Measurements from ENCODE around the gene NMUR1.

Gene NMUR1

GRCh38 chr2:231554327-231554726 lies 24.1 kb upstream of the NMUR1 start:
- DNase-seq (ENCODE audit: low read depth) = no peak

- no peak for DNase-seq (ENCODE audit: low read depth)
These were observed 22.5 kb upstream of the NMUR1 start for GRCh38 chr2:231552752-231553151.

- no peak for DNase-seq (ENCODE audit: low read depth)
These were observed 19.4 kb upstream of the NMUR1 start for GRCh38 chr2:231549446-231550239.

- no peak for DNase-seq (ENCODE audit: low read depth)
These were observed 18.5 kb upstream of the NMUR1 start for GRCh38 chr2:231548752-231549151.

- no peak for DNase-seq (ENCODE audit: low read depth)
These were observed 17.3 kb upstream of the NMUR1 start for GRCh38 chr2:231547315-231548110.

GRCh38 chr2:231546014-231546715 lies 15.9 kb upstream of the NMUR1 start:
- no peak for DNase-seq (ENCODE audit: low read depth)

GRCh38 chr2:231545105-231545902 lies 15.1 kb upstream of the NMUR1 start:
- peak; percentile 25 for DNase-seq (ENCODE audit: low read depth)

GRCh38 chr2:231542136-231542535 lies 11.9 kb upstream of the NMUR1 start:
- no peak for DNase-seq (ENCODE audit: low read depth)

GRCh38 chr2:231541645-231542044 lies 11.4 kb upstream of the NMUR1 start:
- no peak for DNase-seq (ENCODE audit: low read depth)

- no peak for DNase-seq (ENCODE audit: low read depth)
These were observed 9.7 kb upstream of the NMUR1 start for GRCh38 chr2:231539991-231540390.

- DNase-seq (ENCODE audit: low read depth) = no peak
These were observed 5.7 kb upstream of the NMUR1 start for GRCh38 chr2:231535961-231536360.

GRCh38 chr2:231533777-231534125 lies 3.5 kb upstream of the NMUR1 start:
- no peak for DNase-seq (ENCODE audit: low read depth)

GRCh38 chr2:231533086-231533776 lies 3.0 kb upstream of the NMUR1 start:
- DNase-seq (ENCODE audit: low read depth) = no peak

- no peak for DNase-seq (ENCODE audit: low read depth)
These were observed 2.5 kb upstream of the NMUR1 start for GRCh38 chr2:231532756-231533035.

GRCh38 chr2:231531883-231532755 lies 1.9 kb upstream of the NMUR1 start:
- DNase-seq (ENCODE audit: low read depth) = no peak

- DNase-seq (ENCODE audit: low read depth) = no peak
These were observed 1.2 kb upstream of the NMUR1 start for GRCh38 chr2:231531466-231531865.

- DNase-seq (ENCODE audit: low read depth) = no peak
These were observed 1.6 kb downstream of the NMUR1 start for GRCh38 chr2:231528636-231529030.

GRCh38 chr2:231527955-231528635 lies 2.1 kb downstream of the NMUR1 start:
- no peak for DNase-seq (ENCODE audit: low read depth)

GRCh38 chr2:231527091-231527395 lies 3.2 kb downstream of the NMUR1 start:
- DNase-seq (ENCODE audit: low read depth) = no peak
